SHP77 treated with DMSO at 0.1 percent for 48 hours (cell line): ENCODE measurements around the gene PPARA.
A peak's percentile ranks its signal among the peaks of the same experiment; 100 is the strongest.

Source experiments
- DNase-seq: peaks from one replicate; lab custom pipeline; 2025; lab: John Stamatoyannopoulos, UW

PPARA gene

GRCh38 chr22:46212195-46212594 is 61.9 kb downstream of the PPARA start:
- no peak for DNase-seq

- DNase-seq = no peak
Observed at GRCh38 chr22:46213052-46213451, 62.7 kb downstream of the PPARA start.

- no peak for DNase-seq
Observed at GRCh38 chr22:46214149-46214548, 63.8 kb downstream of the PPARA start.

- no peak for DNase-seq
Observed at GRCh38 chr22:46214616-46215015, 64.3 kb downstream of the PPARA start.

GRCh38 chr22:46219636-46220035 is 69.3 kb downstream of the PPARA start:
- peak; percentile 41 for DNase-seq

- no peak for DNase-seq
Observed at GRCh38 chr22:46220921-46221320, 70.6 kb downstream of the PPARA start.

- DNase-seq = no peak
Observed at GRCh38 chr22:46224044-46224897, 73.9 kb downstream of the PPARA start.

GRCh38 chr22:46224898-46225290 is 74.6 kb downstream of the PPARA start:
- DNase-seq = no peak

- no peak for DNase-seq
Observed at GRCh38 chr22:46225631-46226030, 75.3 kb downstream of the PPARA start.

- no peak for DNase-seq
Observed at GRCh38 chr22:46226577-46226976, 76.3 kb downstream of the PPARA start.

GRCh38 chr22:46229701-46230100 is 79.4 kb downstream of the PPARA start:
- no peak for DNase-seq

GRCh38 chr22:46230262-46230901 is 80.1 kb downstream of the PPARA start:
- DNase-seq = no peak

- DNase-seq = no peak
Observed at GRCh38 chr22:46233231-46233630, 82.9 kb downstream of the PPARA start.

- no peak for DNase-seq
Observed at GRCh38 chr22:46234969-46235368, 84.6 kb downstream of the PPARA start.

GRCh38 chr22:46237453-46238124 is 87.3 kb downstream of the PPARA start:
- DNase-seq = no peak

- DNase-seq = no peak
Observed at GRCh38 chr22:46238541-46238940, 88.2 kb downstream of the PPARA start.

GRCh38 chr22:46239261-46240048 is 89.1 kb downstream of the PPARA start:
- DNase-seq = no peak

GRCh38 chr22:46240073-46240472 is 89.7 kb downstream of the PPARA start:
- no peak for DNase-seq

GRCh38 chr22:46240506-46240905 is 90.2 kb downstream of the PPARA start:
- no peak for DNase-seq

- DNase-seq = no peak
Observed at GRCh38 chr22:46240907-46241306, 90.6 kb downstream of the PPARA start.

- DNase-seq = no peak
Observed at GRCh38 chr22:46241396-46242007, 91.2 kb downstream of the PPARA start.

- DNase-seq = no peak
Observed at GRCh38 chr22:46242076-46242475, 91.8 kb downstream of the PPARA start.
